Keratinocyte (primary cell): ENCODE results near the gene MFSD11. TPM values are rescaled to one million over a fixed set of nuclear protein-coding genes. Genes with fewer than 3 reads are reported as not detected.
"Not testable (repeated sequence)": the region's sequence is repeated elsewhere in the genome, so short reads cannot be mapped to it uniquely, and the experiment has no call there.

ENCODE experiments used
- DNase-seq: peaks from one replicate; pipeline ENCODE4 v3.0.0-alpha.2; 2011; ENCODE audit warnings: low read depth, missing footprints, low spot score
- FAIRE-seq: peaks from 2 replicates; lab custom pipeline; 2011; peaks lifted over from hg19 to GRCh38; lab: Jason Lieb, UNC
- H2AFZ ChIP-seq: 2 replicates; pipeline ENCODE4 v1.6.0; 2012; ENCODE audit warnings: low read length, control low read depth, inconsistent platforms; ENCODE audit not compliant: control insufficient read depth
- H3K27ac ChIP-seq: 2 replicates; pipeline ENCODE4 v1.5.1; 2011; ENCODE audit warnings: low read length; ENCODE audit not compliant: control insufficient read depth, insufficient read depth
- H3K27me3 ChIP-seq: 3 replicates; pipeline ENCODE4 v1.6.0; 2011; ENCODE audit warnings: low read length; ENCODE audit not compliant: control insufficient read depth, insufficient read depth; ENCODE audit errors: extremely low read depth
- H3K36me3 ChIP-seq, 2 experiments: 2 replicates in 1 of 2; 3 replicates in 1 of 2; pipeline ENCODE4 v1.5.1; 2011; ENCODE audit warnings: low read length in 2 of 2, mild to moderate bottlenecking in 1 of 2; ENCODE audit not compliant: control insufficient read depth in 2 of 2, insufficient read depth in 2 of 2; ENCODE audit errors: extremely low read depth in 1 of 2
- H3K4me1 ChIP-seq: 3 replicates; pipeline ENCODE4 v1.5.1; 2011; ENCODE audit warnings: low read length; ENCODE audit not compliant: control insufficient read depth, insufficient read depth; ENCODE audit errors: extremely low read depth
- H3K4me2 ChIP-seq: 3 replicates; pipeline ENCODE4 v1.6.0; 2011; ENCODE audit warnings: low read depth, low read length; ENCODE audit not compliant: control insufficient read depth, insufficient read depth; ENCODE audit errors: extremely low read depth
- H3K4me3 ChIP-seq, 3 experiments: fragments of 200-600 bp in 1 of 3; sonication (generic) in 1 of 3; 2 replicates in 2 of 3; 3 replicates in 1 of 3; pipeline ENCODE4 v1.5.1; 2011 to 2016; ENCODE audit warnings: low read length in 3 of 3, mild to moderate bottlenecking in 3 of 3, control low read depth in 2 of 3, inconsistent platforms in 1 of 3, low read depth in 1 of 3, mixed read lengths in 1 of 3, mixed run types in 1 of 3, moderate library complexity in 1 of 3; ENCODE audit not compliant: control insufficient read depth in 2 of 3, insufficient read depth in 2 of 3; ENCODE audit errors: extremely low read depth in 1 of 3
- H3K79me2 ChIP-seq: 2 replicates; pipeline ENCODE4 v1.6.0; 2012; ENCODE audit warnings: low read length; ENCODE audit not compliant: control insufficient read depth, insufficient read depth
- H3K9ac ChIP-seq: 3 replicates; pipeline ENCODE4 v1.6.0; 2011; ENCODE audit warnings: low read length; ENCODE audit not compliant: control insufficient read depth, insufficient read depth; ENCODE audit errors: extremely low read depth
- H3K9me1 ChIP-seq: 3 replicates; pipeline ENCODE4 v1.6.0; 2011; ENCODE audit warnings: low read length; ENCODE audit not compliant: control insufficient read depth, insufficient read depth; ENCODE audit errors: extremely low read depth
- H3K9me3 ChIP-seq: 2 replicates; pipeline ENCODE4 v1.5.1; 2012; ENCODE audit warnings: low read depth, low read length; ENCODE audit not compliant: control insufficient read depth
- H4K20me1 ChIP-seq: 3 replicates; pipeline ENCODE4 v1.6.0; 2011; ENCODE audit warnings: low read length; ENCODE audit not compliant: control insufficient read depth, insufficient read depth; ENCODE audit errors: extremely low read depth
- EZH2 ChIP-seq: IDR thresholded peaks from one replicate; pipeline ENCODE4 v1.6.1; 2012; ENCODE audit warnings: inconsistent platforms, mild to moderate bottlenecking, low read length, moderate library complexity
- dilution Hi-C: fragments of 300-500 bp; cut with MboI; formaldehyde crosslinking; loops from one replicate; pipeline ENCODE4 v1.7.0; 2020; ENCODE audit warnings: low sequenced_read_pairs; ENCODE audit not compliant: extremely low pct_ligation_motif_present
- polyA plus RNA-seq, 5 experiments: library from polyadenylated mRNA; depleted of rRNA in 3 of 5; stranded (reverse) in 3 of 5; stranded (forward) in 1 of 5; unstranded in 1 of 5; fragments of >200 nt; gene quantifications; 1 replicate in 1 of 5; 2 replicates in 3 of 5; 3 replicates in 1 of 5; pipeline versions ENCODE4 v1.2.1 to v1.2.3, GENCODE V29; 2011 to 2012; ENCODE audit warnings: missing spikeins in 2 of 5, low read depth in 1 of 5, low replicate concordance in 1 of 5
- TF ChIP-seq, protein P1 (sequence below), 3 experiments: IDR thresholded peaks in 1 of 3; conservative IDR thresholded peaks in 1 of 3; optimal IDR thresholded peaks in 1 of 3; 2 replicates in 2 of 3; 3 replicates in 1 of 3; pipeline versions ENCODE3 to v1.5.1; 2011; ENCODE audit warnings: low read length in 3 of 3, mild to moderate bottlenecking in 3 of 3, moderate library complexity in 2 of 3, control low read depth in 1 of 3, inconsistent platforms in 1 of 3; ENCODE audit not compliant: insufficient read depth in 2 of 3; ENCODE audit errors: extremely low read depth in 1 of 3

The MFSD11 gene
- polyA plus RNA-seq, 1 donor (not counting 4 experiments of a cell fraction or from before 2014, with no cell fraction given) = 14.6 TPM

- peak within 1 kb of the TSS; percentile 86 for H2AFZ ChIP-seq
- dilution Hi-C loops = no loop called here
- H3K36me3 ChIP-seq = peaks cover 12 to 22% of the 10 kb centered on the region in 2 experiments
- peaks cover 20% of the 10 kb centered on the region for H3K4me1 ChIP-seq
- H3K27ac ChIP-seq = peak within 1 kb of the TSS; percentile 90
- H3K4me2 ChIP-seq = peak within 1 kb of the TSS; percentile 99
- H3K9ac ChIP-seq = peak within 1 kb of the TSS; percentile 91
- H3K27me3 ChIP-seq = no peaks in the 10 kb centered on the region
- no peaks in the 10 kb centered on the region for H3K9me3 ChIP-seq
- H4K20me1 ChIP-seq = peaks cover 6% of the 10 kb centered on the region
- peaks cover 66% of the 10 kb centered on the region for H3K79me2 ChIP-seq
- FAIRE-seq = peak; percentile 5
- TF ChIP-seq, protein P1, sequence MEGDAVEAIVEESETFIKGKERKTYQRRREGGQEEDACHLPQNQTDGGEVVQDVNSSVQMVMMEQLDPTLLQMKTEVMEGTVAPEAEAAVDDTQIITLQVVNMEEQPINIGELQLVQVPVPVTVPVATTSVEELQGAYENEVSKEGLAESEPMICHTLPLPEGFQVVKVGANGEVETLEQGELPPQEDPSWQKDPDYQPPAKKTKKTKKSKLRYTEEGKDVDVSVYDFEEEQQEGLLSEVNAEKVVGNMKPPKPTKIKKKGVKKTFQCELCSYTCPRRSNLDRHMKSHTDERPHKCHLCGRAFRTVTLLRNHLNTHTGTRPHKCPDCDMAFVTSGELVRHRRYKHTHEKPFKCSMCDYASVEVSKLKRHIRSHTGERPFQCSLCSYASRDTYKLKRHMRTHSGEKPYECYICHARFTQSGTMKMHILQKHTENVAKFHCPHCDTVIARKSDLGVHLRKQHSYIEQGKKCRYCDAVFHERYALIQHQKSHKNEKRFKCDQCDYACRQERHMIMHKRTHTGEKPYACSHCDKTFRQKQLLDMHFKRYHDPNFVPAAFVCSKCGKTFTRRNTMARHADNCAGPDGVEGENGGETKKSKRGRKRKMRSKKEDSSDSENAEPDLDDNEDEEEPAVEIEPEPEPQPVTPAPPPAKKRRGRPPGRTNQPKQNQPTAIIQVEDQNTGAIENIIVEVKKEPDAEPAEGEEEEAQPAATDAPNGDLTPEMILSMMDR (optimal IDR thresholded peaks at IDR 0.05 in 1 of 3, IDR thresholded peaks at IDR 0.05 in 1 of 3, conservative IDR thresholded peaks at IDR 0.05 in 1 of 3; ENCODE audit: extremely low read depth in 1 of 3, insufficient read depth in 2 of 3, low read length in 3 of 3) = peak; percentile 63 to 83 (median 76)
- no peak for TF ChIP-seq EZH2
- peak within 1 kb of the TSS; percentile 81 to 93 (median 93) for H3K4me3 ChIP-seq
- DNase-seq = no peak
- H3K9me1 ChIP-seq = peaks cover 3% of the 10 kb centered on the region
Observed at GRCh38 chr17:76726776-76727718, 10.9 kb upstream of the MFSD11 start, which contains the start of gene METTL23. Gene METTL23, plus strand, starts transcription at chr17:76726839. Its CDS starts 2,872 bp downstream, at chr17:76729711.

DNA sequence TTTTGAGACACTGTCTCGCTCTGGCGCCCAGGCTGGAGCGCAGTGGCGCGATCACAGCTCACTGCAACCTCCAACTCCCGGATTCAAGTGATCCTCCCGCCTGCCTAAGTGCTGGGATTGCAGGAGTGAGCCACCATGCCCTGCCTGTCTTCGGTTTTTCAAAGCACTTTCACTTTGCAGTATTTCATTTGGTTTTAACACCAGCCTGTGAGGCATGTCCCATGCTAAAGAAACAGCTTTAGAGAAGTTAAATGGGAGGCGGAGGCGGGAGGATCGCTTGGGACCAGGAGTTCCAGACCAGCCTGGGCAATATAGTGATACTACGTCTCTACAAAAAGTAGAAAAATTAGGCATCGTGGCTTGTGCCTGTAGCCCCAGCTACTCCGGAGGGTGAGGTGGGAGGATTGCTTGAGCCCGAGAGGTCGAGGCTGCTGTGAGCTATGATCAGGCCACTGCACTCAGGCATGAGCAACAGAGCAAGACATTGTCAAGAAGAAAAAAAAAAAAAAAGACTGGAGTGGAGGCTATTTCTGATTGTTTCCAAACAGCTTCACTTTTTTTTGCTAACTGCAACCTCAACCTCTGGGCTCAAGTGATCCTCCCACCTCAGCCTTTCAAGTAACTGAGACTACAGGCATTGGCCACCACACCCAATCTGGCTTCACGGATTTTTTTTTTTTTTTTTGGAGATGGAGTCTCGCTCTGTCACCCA is 10.0 kb upstream of the MFSD11 start:
- H3K9ac ChIP-seq = peak overlapping the region; percentile 91

GRCh38 chr17:76731800-76732733 is 5.9 kb upstream of the MFSD11 start:
- dilution Hi-C loops, H2AFZ ChIP-seq, H3K4me3 ChIP-seq, H3K27me3 ChIP-seq, H3K9me3 ChIP-seq, H3K9me1 ChIP-seq, H3K4me2 ChIP-seq, FAIRE-seq, DNase-seq, H3K27ac ChIP-seq: not testable (repeated sequence)
- Histone ChIP-seq H3K9ac (peak overlapping the region; percentile 1), H4K20me1 (peaks cover 28% of the 10 kb centered on the region), H3K36me3 (peaks cover 14 to 40% of the 10 kb centered on the region in 2 experiments), H3K79me2 (peaks cover 78% of the 10 kb centered on the region), H3K4me1 (peaks cover 30% of the 10 kb centered on the region)

More for the DNA sequence above, 10.0 kb upstream of the MFSD11 start:
- Histone ChIP-seq H3K36me3 (peaks cover 11 to 21% of the 10 kb centered on the region in 2 experiments), H3K4me2 (peak overlapping the region; percentile 88), H3K79me2 (peaks cover 67% of the 10 kb centered on the region), H4K20me1 (peaks cover 7% of the 10 kb centered on the region), H3K4me3 (peak overlapping the region; percentile 81 to 93 (median 93)), H3K4me1 (peaks cover 21% of the 10 kb centered on the region), H3K27me3 (no peaks in the 10 kb centered on the region), H2AFZ (no peak overlapping the region), H3K27ac (peak overlapping the region; percentile 90), H3K9me3 (no peaks in the 10 kb centered on the region), H3K9me1 (peaks cover 3% of the 10 kb centered on the region)
- TF ChIP-seq EZH2 = no peak
- TF ChIP-seq, protein P1 (optimal IDR thresholded peaks at IDR 0.05 in 1 of 3, IDR thresholded peaks at IDR 0.05 in 1 of 3, conservative IDR thresholded peaks at IDR 0.05 in 1 of 3; ENCODE audit: extremely low read depth in 1 of 3, insufficient read depth in 2 of 3, low read length in 3 of 3) = no peak
- FAIRE-seq (no peak), DNase-seq (no peak)
- dilution Hi-C loops = no loop called here
